GM10266 (cell line): ENCODE measurements around the gene HOXC9.

Source experiments
- DNase-seq: peaks from one replicate; pipeline ENCODE4 v3.0.0; 2012; ENCODE audit errors: extremely low spot score
- TF ChIP-seq, protein P1 (sequence below): IDR thresholded peaks from 2 replicates; pipeline ENCODE4 v1.5.1; 2012; ENCODE audit warnings: mild to moderate bottlenecking, low read depth; ENCODE audit not compliant: control insufficient read depth, insufficient read depth; ENCODE audit errors: missing control alignments

Gene HOXC9

DNA sequence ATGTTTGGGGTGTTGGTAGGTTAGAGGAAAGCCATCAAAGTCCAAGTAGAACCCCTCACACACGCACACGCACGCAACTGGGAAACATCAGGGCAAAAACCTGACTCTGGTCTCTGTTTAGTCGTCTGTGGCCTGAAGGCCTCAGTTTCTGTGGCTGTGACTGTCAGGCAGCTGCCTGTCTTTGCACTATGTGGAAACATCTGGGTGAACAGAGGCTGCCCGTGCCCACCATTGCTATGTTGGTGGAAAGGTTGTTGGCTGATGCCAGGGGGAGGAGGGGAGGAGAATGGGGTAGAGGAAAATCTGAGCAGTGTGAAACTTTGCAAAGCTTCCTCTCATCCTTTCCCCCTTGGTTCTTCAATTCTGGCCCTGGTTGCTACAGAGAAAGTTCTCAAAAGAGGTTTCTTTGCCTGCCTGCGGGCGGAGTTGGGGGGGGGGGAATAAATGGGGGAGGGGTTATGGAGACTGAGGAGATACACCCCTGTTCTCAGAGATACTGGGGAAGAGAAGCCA lies 7.5 kb upstream of the HOXC9 start:
- TF ChIP-seq, protein P1, sequence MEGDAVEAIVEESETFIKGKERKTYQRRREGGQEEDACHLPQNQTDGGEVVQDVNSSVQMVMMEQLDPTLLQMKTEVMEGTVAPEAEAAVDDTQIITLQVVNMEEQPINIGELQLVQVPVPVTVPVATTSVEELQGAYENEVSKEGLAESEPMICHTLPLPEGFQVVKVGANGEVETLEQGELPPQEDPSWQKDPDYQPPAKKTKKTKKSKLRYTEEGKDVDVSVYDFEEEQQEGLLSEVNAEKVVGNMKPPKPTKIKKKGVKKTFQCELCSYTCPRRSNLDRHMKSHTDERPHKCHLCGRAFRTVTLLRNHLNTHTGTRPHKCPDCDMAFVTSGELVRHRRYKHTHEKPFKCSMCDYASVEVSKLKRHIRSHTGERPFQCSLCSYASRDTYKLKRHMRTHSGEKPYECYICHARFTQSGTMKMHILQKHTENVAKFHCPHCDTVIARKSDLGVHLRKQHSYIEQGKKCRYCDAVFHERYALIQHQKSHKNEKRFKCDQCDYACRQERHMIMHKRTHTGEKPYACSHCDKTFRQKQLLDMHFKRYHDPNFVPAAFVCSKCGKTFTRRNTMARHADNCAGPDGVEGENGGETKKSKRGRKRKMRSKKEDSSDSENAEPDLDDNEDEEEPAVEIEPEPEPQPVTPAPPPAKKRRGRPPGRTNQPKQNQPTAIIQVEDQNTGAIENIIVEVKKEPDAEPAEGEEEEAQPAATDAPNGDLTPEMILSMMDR = no peak
- no peak for DNase-seq

DNA sequence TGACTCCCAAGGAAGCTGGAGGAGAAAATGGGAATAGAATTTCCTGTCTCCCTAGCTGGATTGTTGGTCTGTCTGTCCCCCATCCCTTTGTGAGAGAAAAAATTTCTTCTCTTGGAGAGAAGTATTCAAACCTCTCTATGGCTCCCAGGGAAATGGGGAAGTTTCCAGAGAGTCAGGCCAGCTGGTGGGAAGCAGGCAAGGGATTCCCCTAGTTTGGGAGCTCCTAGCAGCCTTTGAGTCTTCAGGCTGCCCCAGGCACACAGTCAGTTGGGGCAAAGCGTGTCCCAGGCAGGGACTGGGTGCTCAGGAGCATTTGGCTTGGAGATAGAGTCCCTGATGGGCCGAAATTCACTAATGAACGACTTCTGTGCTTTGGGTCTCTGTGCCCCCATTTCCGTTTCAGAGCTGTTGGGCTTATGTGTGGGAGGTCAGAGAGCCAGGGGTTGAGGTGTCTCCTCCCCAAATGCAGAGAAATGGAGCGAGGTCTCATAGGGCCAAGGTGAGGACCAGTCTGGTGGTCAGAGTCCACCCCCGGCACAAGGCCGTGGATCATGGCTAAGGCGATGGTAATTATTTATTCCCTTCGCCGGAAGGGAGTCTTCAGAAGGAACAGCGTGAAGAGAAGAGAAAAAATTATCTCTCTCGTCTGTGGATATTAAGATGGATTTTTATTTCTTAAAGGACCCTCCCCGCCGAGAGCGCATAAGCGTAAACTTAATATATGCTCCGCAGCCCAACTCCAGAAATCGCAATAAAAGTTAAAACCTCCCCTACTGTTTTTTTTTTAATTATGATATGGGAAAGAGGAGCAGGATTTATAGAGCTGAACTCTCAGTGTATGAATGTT lies 6.6 kb upstream of the HOXC9 start:
- TF ChIP-seq, protein P1 = no peak
- DNase-seq = no peak

DNA sequence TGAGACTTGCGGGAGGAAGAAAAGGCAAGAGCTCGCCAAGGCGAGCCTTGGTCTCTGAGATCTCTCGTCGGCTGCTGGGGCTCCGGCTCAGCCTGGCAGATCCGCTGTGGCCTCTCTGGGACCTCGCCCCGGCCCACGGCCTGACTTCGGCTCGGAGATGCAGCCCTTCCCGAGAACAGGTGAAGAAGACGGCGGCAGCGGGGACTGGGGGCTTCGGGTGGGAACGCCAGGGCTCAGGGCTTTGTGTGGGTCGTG lies 6.0 kb upstream of the HOXC9 start:
- DNase-seq = no peak
- TF ChIP-seq, protein P1 = no peak

DNA sequence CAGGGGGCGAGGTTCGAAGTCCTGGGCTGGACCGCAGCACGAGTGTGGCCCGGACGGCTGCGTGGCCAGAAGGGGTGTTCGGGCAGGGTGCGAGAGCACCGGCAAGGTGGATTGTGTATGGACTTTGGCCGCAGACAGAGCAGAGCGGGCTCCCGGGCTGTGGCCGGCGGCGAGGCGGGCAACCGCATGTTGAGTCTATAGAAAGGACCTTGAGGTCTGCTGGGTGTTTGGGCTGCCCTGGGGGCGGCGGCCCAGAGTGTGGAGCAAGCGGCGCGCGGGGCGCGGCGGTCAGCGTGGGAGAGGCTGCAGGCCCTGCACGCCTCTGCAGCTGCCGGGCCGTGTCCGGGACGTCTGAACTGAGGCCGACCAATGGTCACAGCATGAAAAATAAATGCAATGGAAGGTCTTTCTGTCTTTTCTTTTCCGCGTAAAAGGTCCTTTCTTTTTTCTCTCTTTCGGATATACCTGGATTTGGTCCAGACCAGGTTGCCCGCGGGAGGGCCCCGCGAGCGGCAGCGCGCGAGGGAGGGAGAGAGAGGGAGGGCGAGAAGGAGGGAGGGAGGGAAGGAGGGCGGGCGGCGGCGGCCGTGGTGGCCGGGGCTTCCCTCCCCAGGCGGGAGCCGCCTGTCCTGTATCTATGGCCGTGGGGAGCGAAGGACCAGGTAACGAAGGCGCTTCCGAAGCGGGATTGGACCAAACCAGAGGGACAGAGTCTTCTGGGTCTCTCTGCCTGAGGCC lies 5.5 kb upstream of the HOXC9 start:
- TF ChIP-seq, protein P1 = no peak
- no peak for DNase-seq

DNA sequence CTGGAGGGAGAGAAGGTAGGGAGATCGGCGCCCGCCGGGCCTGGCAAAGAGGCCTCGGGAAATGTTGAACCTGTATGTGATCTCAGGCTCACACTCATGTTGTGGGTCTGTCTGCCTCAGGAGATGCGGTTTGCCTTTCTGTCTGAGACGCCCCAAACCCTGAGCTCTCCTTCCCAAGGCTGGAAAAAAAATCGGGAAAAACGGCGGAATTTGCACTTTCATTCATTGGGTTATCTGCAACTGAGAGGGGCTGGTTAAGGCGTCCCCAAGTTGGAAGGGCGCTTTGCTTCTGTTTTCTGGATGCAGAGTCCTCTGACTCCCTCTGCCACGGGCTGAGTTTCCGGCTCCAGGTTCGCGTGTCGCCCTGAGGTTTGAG lies 5.0 kb upstream of the HOXC9 start:
- no peak for DNase-seq
- TF ChIP-seq, protein P1 = no peak

DNA sequence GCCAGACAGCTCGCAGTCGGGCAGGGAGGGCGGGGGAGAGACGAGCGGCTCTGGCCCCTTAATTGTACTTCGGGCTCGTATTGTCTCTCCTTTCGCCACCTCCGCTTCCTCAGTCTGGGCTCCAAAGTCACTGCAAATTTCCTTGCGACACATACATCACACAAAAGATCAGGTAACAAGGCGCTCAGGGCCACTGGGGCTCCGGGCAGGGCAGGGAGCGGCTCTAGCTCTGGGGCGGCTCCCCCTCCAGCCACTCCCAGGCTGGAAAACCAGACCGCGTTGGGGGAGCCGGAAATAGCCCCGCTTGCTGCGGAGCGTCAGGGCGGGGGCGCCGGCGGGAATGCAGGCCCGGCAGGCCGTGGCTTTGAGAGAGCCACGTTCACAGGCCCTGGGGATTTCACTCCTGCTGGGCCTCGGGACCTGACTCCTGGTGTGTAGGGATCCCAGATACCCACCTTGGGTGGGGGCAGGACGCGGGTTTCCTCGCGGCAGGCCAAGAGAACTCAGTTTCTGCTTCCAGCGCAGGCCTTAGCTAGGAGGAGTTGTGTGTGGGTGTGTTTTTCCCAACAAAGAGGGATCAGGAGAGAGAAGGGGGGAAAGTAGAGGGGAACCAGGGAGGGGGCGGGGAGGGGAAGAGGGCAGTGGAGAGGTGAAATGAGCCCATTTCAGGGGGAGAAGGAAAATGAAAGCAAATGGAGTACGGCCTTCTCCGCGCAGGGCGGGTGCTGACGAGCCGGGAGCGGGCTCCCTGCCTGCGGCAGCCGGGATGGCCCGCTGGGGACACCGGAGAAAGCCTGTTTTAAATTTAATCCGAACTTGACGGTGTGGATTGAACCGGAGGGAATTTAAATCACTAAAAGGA lies 4.4 kb upstream of the HOXC9 start:
- peak; percentile 72 for DNase-seq
- TF ChIP-seq, protein P1 = no peak
